Jurkat, Clone E6-1 (cell line): ENCODE data around the gene HSPB2.

Experiments used
- DNase-seq: peaks from one replicate; pipeline ENCODE4 v3.0.0-alpha.2; 2011; ENCODE audit warnings: low read depth, low spot score
- H3K4me3 ChIP-seq: 2 replicates; pipeline ENCODE4 v1.5.1; 2011; ENCODE audit warnings: mild to moderate bottlenecking, low read length, control low read depth, moderate library complexity

The HSPB2 gene

DNA sequence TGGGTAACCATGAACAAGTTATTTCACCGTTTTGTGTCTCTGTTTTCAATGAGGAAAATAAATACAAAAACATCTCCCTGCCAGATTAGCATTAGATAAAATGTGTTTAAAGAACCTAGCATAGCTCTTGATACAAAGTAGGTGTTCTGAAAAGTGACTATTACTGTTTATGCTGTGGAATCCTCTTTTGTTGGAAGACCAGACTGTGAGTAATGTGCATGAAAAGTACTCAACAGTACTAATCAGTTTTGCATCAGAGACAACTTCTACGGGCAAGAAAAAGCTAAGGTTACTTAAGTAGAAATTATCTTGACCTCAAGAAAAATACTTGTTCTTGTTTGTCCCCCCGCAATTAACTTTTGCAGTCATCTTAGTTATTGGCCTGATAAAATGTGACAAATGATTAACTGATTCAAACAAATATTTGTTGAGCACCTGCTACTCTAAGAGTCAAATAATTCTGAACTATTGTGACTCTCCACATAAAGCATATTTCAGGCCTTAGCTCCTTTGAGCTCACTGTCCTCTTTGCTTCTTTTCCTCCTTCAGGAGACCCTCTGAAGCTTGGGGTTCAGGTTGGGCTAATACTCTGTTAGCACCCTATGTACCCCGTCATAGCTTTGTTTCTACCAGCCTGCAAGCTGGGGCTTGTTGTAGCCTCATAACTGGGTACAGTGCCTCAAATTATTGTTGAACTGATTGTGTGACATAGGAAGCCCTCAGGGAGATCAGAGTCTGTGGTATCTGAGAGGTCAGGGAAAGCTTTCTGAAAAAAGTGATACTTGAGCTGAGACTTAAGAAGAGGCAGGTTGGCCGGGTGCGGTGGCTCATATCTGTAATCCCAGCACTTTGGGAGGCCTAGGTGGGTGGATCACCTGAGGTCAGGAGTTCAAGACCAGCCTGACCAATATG, 49.1 kb downstream of the HSPB2 start:
- DNase-seq = no peak

More for the DNA sequence above, 49.1 kb downstream of the HSPB2 start:
- no peak overlapping the region for H3K4me3 ChIP-seq
